ENCODE data around the gene PIGO.

The PIGO gene

DNA sequence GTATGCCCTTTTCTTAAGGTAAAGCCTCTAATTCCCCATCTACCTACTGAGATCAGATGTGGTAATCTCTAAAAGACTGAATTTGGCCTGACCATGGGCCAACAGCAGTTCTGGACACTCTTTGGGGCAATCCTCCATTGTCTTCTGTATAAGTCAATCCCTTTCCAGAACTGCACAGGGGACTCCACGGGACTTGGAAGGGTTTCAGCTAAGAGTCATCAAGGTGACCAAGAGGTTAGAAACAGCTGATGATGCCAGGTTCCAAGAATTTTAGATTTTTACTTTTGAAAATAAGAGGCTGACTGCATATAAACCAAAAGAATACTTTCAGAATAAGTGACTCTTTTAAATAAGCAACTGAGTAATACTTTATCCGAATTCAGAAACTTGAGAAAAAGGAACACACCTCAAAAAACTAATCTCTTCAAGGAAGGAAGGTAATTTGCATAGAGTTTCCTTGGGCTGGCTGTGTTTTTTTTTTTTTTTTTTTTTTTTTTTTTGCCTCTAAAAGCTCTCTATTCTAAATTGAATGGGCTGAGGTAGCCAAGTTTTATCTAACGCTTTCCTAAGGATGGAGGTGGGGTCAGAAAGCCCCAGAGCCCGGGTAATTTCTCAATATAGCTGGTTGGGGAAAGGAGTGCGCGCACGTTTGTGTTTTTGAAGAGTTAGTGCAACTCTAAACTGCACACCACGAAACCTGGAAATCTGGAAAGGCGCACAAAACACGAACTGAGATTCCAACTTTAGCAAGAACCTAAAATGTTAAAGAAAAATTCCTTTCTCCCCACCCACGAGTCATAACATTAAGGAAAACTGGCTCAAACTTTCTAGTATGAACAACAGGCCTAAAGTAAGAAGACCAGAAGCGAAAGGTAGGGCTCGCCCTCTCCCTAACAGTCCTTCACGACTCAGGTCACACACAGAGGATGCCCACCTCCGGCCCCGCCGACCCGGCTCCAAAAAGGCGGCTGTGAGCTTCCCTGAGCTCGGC lies 25.3 kb downstream of the PIGO start:
- DNase-seq: no peak

DNA sequence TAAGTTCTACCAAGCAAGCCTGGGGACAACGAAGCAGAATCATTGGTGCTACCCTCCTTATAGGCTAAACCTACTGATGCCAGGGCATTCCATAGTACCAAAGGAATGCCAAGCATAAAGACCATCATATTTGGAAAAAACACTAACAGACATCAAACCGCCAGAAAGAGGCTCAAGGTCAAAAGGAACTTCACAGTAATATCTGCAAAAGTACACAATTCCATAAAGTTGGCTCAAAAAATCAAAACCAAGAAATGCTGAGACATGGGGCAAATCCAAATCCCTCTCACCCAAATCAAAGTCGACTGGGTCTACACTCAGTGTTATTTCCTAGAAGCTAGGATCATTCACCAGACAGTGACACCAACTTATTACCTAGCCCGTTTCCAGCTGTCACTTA lies 27.4 kb downstream of the PIGO start:
- DNase-seq: no peak

DNA sequence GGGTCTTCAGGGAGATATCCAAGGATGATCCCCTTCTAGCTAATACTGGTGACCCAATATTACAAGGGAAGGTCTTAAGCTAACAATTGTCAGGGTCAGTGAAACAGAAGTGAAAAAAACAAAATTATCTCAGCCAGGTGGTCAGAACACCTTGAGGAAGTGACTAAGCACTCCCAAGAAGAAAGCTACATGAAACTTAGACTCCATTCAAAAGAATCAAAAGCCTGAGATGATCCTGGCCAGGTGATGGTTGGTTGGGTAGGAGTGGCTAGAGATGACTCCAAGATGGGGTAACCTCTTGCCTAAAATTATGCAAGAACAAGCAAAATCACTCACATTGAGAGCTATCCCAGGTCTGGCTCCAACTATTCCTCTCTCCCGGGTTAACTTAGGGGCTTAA lies 29.3 kb downstream of the PIGO start:
- no peak for DNase-seq

DNA sequence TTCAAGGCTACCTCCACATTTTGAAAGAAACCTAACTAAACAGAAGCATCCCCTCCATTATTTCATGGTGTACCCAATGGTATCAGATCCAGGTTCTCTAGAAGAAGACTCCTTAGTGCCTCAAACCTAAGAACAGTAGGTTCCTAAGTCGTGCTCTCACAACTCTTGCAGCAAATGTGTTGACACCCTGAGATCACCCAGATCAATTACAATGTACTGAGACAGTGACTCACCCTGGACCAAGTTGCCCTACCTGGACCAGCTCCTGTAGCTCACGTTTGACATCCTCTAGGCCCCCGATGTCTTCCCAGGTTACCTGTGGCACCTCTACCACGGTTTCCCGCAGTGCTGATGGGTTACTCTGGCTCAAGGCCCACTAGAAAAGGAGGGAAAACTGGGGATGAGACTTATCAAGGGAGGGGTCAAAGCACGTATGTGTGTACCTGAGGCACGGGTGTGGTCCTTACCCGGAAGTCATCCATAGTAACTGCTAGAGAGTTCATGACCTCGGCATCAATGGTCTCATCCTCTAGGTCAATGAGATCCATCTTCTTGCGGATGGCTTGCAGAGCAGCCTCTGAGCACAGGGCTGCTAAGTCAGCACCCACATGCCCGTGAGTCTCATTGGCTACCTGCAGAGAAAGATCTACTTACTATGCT lies 35.7 kb downstream of the PIGO start:
- no peak for DNase-seq

DNA sequence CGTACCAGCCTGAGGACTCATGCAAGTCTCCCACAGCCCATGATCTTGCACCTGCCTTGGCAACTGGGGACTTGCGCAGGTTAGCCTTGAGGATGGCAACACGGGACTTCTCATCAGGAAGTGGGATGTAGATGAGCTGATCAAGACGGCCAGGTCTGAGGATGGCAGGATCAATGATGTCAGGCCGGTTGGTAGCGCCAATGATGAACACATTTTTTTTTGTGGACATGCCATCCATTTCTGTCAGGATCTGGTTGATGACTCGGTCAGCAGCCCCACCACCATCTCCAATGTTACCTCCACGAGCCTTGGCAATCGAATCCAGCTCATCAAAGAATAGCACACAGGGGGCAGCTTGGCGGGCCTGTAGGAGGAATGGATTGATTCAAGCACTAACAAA lies 37.0 kb downstream of the PIGO start:
- no peak for DNase-seq

DNA sequence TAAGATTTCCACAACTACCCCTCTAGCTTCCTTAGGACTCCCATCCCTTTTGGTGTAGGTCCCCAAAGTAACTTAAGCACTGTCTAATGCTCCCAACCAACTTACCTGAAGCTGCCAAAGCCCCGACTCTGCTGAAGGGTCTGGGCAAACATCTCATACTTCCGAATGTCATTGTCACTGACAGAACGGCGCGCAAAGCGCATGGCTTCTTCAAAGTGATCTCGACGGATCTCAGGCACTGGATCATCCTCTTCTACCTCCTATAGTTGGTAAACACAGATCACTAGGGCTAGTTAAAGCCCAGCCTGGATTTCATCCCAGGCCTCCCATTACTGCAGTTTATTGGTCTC lies 39.1 kb downstream of the PIGO start:
- DNase-seq: no peak

DNA sequence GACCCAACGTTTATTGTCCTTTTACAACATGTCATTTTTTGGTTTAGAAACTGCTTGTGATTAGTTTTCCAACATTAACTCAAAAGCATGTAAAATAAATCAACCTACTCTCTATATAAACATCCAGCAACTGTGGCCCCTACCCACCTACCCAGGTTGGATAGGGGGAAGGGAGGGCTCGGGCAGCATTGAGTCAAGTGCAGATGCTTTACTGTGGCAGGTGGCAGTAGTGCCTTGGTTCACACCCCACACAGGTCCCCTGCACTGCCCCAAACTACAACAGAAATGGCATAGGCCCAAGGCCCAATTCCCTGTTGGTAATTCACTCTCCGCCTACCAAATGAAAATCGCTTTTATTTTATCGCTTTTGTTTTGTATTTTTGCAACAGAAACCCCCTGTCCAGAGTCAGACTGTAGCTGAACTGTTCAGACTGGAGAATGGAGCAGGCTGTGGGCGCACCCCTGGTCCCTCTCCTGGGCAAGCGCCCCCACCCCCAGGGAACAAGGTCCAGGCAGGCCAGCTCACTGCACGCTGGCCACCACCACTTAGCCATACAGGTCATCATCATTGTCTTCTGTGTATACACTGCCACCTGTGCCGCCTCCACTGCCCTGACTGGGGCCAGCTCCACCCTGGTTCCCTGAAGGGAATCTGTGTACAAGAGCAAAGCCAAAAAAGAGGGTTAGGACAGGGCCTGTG lies 39.7 kb downstream of the PIGO start:
- DNase-seq: no peak

DNA sequence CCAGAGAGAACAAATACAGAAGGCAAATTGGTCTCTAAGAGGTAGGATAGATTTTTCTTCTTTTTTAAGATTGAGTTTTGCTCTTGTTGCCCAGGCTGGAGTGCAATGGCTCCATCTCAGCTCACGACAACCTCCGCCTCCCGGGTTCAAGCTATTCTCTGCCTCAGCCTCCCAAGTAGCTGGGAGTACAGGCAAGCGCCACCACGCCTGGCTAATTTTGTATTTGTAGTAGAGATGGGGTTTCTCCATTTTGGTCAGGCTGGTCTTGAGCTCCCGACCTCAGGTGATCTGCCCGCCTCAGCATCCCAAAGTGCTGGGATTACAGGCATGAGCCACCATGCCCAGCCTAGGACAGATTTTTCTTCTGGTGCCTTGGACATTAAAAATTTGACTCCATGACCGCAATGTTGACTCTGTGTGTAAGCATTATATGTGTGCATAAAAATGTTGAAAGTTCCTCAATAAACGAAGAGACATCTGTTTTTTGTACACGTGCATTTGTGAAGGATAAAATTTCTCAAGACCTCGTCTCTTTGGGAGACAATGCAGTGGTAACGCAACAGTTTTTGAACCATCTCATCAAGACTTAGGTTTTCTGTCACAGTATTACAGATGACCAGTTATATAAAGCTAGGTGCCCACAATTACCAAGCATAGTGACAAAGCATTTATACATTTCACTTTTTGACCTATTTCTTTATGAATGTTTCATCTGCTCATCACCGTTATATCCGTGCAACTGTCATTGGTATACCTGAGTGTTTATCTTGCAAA lies 41.3 kb downstream of the PIGO start:
- DNase-seq: no peak

DNA sequence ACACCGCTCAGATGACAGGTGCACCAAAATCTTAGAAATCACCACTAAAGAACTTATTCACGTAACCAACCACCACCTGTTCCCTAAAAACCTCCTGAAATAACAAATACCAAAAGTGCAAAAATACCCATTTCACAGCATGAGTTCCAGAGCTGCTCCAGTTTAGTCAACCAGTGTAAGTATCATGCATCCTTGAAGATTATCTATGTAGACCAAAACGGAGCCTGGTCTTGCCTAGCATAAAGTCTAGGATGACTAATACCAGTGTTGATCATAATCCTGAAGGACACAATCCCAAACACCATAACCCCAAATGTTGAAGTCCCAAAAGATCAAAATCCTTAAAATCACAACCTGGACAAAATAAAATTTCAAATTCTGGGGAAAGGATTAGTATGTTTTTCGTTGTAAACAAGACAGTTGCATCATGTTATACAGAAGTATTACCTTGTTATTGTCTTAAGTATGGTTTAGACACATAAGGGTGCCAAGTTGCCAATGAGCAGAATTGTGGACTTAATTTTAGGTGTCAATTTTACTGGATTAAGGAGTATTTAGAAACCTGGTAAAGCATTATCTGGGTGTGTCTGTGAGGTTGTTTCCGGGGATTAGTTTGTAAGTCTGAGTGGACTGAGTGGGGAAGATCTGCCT lies 42.1 kb downstream of the PIGO start:
- no peak for DNase-seq

DNA sequence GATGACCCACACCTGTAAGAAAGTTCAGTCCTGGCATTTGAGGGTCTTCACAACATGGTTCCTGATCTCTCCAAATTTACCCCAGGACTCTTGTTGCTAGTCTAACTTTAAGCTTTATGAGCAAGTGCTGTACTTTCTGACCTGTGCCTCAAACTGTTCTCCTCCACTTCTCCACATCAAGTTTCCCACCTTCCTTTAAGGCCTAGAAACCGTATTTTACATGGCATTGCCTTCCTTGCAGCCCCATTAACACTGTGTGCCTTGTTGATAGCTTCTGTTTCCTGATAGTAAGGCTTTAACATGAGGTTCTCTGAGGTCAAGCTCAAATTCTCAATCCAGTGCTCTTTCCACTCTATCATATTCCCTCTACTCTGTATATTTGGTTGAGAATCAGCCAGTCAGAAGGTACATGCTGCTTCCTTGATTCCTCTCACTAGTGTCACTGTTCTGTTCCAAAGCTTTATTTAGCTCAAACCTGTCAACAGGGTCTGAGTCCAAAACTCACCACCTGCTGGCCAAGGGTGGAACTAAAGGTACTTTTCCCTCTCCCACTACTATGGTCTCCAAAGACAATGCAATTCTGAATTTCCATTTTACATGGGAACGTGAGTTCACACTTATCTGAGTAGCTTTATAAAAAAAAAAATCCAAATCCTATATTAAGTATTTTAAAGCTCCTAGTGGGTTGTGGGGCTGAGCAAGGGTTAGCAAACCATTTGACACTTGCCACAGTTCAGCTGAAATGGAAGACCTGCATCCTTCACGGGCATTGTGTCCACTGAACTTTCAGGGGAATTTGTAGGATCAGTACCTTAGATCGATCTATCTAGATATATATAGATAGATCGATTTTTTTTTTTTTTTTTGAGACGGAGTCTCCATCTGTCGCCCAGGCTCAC lies 45.1 kb downstream of the PIGO start:
- peak; percentile 71 for DNase-seq

DNA sequence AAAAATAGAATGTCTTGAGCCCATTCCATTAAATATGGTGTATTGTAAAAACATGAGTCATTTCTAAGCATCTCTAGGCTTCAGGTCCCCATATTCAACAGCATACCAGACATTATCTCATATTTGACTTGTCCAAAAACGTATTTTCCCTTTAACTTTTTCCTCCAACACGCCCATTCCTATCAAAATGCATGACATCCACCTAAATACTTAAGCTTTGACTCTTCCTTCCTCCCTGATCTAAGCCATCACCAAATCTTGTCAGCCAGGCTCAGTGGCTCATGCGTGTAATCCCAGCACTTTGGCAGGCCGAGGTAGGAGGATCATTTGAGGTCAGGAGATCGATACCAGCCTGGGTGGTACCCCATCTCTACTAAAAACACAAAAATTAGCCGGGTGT lies 47.9 kb downstream of the PIGO start:
- DNase-seq: no peak

DNA sequence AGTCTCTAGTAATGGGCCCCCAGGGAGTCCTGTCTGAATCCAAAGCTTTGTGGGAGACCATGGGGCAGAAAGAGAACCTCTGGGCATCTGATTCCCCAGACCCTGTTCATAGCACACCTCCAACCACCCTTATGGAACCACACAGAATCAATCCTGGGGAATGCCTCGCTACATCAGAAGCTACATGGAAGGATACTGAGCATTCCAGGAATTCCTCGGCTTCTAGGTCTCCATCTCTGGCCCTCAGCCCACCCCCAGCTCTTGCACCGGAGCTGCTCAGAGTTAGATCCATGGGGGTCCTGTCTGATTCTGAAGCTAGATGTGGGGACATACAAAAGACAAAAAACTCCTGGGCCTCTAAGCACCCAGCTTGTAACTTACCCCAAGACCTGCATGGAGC lies 52.3 kb downstream of the PIGO start:
- DNase-seq: no peak

DNA sequence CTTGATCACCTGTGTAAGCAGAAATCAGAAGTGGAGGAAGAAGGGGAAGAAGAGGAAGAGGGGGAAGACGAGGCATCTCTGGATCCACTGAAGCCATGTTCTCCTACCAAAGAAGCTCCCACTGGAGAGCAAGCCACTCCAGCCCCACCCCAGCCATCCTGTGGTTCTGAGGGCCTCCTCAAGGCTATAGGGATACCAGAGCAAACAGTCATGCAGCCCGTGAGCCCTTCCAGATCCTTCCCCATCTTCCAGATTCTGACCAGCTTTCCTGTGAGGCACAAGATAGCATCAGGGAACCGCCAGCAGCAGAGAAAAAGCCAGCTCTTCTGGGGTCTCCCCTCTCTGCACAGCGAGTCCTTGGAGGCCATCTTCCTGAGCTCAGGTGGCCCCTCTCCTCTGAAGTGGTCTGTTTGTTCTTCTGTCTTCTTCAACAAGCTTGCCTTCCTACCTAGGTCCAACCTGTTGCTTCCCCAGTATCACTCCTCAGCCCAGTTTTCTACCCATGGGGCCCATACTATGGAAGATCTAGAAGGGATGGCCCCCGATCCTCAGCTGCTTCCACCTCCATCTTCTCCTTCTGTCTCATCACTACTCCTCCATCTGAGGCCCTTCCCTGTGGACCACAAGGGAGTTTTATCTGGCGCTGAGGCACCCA lies 53.4 kb downstream of the PIGO start:
- DNase-seq: no peak

DNA sequence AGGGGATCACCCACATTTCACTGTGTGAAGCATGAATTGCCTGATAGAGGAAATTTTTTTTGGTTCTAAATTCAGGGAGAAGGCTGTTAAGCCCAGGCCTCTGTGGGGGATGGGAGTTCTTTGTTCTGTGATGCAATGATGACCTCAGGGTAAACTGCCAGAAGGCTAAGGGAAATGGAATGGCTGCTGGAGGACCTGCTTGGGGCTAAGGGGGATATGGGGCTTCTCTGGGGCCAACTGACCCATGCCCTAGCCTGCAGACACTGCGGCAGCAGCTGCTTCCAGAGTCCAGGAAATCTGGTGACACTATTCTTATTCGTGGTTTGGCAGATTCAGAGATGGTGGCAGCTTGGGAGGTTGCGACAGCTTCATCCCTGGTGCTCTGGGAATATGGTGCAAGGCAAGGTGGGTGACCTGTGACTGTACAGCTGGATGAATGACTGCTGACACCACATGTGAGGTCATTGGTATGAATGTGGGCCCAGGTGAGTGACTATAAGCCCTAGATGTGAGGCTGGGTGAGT lies 54.2 kb downstream of the PIGO start:
- peak; percentile 69 for DNase-seq
